ENCODE data around the gene KCNQ1. TPM values are rescaled to one million over a fixed set of nuclear protein-coding genes. Genes with fewer than 3 reads are reported as not detected.
A peak's percentile ranks its signal among the peaks of the same experiment; 100 is the strongest.

KCNQ1 gene
- total and polyA plus RNA-seq, 9 of the 15 experiments (the other 6 are each of a cell fraction or from before 2014, with no cell fraction given) = 0.44 TPM; not detected in 8

DNA sequence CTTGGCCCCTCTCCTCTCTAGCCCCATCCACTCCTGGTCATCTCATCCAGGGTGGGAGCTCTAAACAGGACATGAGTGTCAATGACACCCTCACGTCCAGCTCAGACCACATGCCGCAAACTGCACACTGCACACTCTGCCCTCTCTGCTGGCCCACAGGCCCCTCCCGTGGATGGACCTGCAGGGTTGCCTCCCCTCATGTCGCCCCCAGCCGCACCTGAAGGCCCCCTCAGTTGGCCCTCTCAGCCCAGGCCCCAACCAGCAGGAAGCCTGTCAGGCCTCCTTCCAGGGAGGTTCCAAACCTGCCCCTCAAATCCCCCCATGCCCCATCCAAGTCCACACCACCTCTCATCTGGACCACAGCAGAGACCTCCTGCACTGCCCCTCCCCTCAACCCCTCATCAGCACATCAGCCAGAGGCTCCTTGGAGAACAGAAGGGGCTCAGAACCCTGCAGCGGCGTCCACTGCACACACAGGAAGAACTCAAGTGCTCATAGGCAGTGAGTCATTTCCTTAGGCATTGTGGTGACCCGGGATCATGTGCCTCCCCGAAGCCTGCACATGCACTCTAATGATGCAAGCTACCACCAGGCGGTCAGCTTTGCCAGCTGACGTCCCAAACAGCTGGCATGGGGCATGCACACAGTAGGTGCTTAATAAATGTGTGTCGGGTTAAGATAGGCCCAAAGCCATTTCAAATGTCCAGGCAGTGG is 453.7 kb downstream of the KCNQ1 start (continued):
- TF ChIP-seq ZNF347 (CRISPR knock-in tag; IDR thresholded peaks at IDR 0.05; ENCODE audit: low read depth) = no peak
- TF ChIP-seq ZNF3 (CRISPR knock-in tag; IDR thresholded peaks at IDR 0.05) = no peak
- TF ChIP-seq, protein P1, sequence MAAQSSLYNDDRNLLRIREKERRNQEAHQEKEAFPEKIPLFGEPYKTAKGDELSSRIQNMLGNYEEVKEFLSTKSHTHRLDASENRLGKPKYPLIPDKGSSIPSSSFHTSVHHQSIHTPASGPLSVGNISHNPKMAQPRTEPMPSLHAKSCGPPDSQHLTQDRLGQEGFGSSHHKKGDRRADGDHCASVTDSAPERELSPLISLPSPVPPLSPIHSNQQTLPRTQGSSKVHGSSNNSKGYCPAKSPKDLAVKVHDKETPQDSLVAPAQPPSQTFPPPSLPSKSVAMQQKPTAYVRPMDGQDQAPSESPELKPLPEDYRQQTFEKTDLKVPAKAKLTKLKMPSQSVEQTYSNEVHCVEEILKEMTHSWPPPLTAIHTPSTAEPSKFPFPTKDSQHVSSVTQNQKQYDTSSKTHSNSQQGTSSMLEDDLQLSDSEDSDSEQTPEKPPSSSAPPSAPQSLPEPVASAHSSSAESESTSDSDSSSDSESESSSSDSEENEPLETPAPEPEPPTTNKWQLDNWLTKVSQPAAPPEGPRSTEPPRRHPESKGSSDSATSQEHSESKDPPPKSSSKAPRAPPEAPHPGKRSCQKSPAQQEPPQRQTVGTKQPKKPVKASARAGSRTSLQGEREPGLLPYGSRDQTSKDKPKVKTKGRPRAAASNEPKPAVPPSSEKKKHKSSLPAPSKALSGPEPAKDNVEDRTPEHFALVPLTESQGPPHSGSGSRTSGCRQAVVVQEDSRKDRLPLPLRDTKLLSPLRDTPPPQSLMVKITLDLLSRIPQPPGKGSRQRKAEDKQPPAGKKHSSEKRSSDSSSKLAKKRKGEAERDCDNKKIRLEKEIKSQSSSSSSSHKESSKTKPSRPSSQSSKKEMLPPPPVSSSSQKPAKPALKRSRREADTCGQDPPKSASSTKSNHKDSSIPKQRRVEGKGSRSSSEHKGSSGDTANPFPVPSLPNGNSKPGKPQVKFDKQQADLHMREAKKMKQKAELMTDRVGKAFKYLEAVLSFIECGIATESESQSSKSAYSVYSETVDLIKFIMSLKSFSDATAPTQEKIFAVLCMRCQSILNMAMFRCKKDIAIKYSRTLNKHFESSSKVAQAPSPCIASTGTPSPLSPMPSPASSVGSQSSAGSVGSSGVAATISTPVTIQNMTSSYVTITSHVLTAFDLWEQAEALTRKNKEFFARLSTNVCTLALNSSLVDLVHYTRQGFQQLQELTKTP (IDR thresholded peaks at IDR 0.05; ENCODE audit: low read depth in 1 of 2, partially characterized antibody in 2 of 2) = no peak
- TF ChIP-seq, protein P2, sequence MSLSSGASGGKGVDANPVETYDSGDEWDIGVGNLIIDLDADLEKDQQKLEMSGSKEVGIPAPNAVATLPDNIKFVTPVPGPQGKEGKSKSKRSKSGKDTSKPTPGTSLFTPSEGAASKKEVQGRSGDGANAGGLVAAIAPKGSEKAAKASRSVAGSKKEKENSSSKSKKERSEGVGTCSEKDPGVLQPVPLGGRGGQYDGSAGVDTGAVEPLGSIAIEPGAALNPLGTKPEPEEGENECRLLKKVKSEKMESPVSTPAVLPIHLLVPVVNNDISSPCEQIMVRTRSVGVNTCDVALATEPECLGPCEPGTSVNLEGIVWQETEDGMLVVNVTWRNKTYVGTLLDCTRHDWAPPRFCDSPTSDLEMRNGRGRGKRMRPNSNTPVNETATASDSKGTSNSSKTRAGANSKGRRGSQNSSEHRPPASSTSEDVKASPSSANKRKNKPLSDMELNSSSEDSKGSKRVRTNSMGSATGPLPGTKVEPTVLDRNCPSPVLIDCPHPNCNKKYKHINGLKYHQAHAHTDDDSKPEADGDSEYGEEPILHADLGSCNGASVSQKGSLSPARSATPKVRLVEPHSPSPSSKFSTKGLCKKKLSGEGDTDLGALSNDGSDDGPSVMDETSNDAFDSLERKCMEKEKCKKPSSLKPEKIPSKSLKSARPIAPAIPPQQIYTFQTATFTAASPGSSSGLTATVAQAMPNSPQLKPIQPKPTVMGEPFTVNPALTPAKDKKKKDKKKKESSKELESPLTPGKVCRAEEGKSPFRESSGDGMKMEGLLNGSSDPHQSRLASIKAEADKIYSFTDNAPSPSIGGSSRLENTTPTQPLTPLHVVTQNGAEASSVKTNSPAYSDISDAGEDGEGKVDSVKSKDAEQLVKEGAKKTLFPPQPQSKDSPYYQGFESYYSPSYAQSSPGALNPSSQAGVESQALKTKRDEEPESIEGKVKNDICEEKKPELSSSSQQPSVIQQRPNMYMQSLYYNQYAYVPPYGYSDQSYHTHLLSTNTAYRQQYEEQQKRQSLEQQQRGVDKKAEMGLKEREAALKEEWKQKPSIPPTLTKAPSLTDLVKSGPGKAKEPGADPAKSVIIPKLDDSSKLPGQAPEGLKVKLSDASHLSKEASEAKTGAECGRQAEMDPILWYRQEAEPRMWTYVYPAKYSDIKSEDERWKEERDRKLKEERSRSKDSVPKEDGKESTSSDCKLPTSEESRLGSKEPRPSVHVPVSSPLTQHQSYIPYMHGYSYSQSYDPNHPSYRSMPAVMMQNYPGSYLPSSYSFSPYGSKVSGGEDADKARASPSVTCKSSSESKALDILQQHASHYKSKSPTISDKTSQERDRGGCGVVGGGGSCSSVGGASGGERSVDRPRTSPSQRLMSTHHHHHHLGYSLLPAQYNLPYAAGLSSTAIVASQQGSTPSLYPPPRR (CRISPR knock-in tag; IDR thresholded peaks at IDR 0.05; ENCODE audit: borderline replicate concordance) = peak; percentile 59; the same call in 1 of the 2 replicates
- no peak for TF ChIP-seq ZNF12 (CRISPR knock-in tag; IDR thresholded peaks at IDR 0.05)
- no peak for TF ChIP-seq ZNF644 (tag; IDR thresholded peaks at IDR 0.05; ENCODE audit: low read depth)
- TF ChIP-seq, protein P3, sequence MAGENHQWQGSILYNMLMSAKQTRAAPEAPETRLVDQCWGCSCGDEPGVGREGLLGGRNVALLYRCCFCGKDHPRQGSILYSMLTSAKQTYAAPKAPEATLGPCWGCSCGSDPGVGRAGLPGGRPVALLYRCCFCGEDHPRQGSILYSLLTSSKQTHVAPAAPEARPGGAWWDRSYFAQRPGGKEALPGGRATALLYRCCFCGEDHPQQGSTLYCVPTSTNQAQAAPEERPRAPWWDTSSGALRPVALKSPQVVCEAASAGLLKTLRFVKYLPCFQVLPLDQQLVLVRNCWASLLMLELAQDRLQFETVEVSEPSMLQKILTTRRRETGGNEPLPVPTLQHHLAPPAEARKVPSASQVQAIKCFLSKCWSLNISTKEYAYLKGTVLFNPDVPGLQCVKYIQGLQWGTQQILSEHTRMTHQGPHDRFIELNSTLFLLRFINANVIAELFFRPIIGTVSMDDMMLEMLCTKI (IDR thresholded peaks at IDR 0.05; ENCODE audit: partially characterized antibody) = no peak
- no peak for TF ChIP-seq ZSCAN29 (IDR thresholded peaks at IDR 0.05)
- TF ChIP-seq SIX5 (IDR thresholded peaks at IDR 0.05; ENCODE audit: borderline replicate concordance in 1 of 2, insufficient read depth in 1 of 2, low read depth in 1 of 2, low read length in 2 of 2) = no peak
- TF ChIP-seq CEBPB (tag; IDR thresholded peaks at IDR 0.05) = 0 out of 2 replicates have a peak, but pooled peaks have one; percentile 15
